ENCODE results near the gene TRIM29.
A peak's percentile ranks its signal among the peaks of the same experiment; 100 is the strongest.

Gene TRIM29

GRCh38 chr11:120120805-120121335 lies 17.0 kb downstream of the TRIM29 start:
- no peak for DNase-seq

DNA sequence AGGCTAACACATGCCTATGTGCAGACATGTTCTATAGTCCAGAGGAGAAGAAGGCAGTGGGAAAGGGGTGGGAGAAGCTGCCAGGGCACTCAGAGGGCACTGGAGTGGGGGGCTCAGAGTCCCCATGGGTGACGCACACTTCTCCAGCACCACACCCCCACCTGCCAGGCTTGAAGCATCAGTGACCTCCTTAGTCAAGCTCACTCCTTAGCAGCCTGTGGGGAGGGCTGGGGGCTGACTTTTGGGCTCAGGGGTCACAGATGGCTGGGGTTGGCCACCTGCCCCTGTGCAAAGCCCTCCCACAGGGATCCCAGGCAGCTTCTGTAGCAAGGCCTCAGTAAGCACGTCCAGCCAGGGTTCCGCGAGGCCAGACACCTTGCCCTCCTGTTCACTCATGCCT lies 18.8 kb downstream of the TRIM29 start:
- DNase-seq: no peak

DNA sequence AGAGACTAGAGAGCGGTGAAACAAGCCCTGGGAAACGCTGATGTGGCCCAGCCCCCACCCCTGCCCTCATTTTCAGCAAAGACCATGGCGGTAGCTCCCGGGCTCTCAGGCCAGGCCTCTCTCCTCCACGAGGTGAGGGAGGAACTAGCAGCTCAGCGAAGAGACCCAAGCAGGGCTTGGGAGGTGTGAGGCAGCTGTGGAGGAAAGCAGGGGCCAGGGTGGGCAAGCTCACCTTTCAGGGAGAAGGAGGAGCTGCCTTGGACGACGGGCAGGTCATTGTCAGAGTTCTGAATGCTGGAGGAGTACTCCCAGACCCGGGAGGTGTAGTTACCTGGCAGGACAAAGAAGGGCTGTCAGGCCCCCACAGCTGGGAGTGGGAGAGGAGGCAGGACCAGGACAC lies 19.9 kb downstream of the TRIM29 start:
- DNase-seq: no peak

- no peak for DNase-seq
Observed at GRCh38 chr11:120116966-120117365, 20.9 kb downstream of the TRIM29 start.

DNA sequence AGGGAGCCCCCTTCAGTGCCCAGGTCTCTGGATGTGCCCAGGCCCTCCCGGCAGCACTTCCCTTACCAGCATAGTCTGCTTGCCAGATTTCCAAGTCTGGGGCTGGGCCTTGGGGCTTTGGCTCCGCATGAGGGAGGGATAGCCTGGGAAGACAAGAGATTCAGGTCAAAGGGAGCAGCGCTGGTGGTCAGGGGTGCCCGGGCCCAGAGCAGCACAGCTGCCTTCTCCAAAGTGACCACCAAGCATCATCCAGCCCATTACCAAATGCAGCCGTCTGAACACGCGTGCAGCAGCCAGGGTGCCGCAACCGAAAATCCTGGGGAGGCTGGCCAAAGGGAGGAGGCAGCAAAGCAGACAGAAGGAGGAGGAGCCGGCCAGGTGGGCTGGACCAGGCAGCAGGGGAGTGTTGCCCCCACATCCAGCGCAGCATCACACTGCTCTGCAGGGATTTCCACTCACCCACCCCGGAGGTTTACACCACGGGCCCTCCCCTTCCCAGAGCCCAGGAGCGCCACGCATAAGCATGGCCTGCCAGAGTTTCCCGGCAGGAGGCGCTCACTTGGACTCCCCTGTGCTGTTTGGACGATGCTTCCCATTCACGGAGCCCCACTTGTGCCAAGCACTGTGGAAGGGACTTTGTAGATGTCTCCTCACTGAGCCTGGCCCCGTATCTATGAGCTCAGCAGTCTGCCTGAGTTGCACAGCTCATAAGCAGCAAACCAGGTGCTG lies 22.5 kb downstream of the TRIM29 start:
- DNase-seq: no peak

DNA sequence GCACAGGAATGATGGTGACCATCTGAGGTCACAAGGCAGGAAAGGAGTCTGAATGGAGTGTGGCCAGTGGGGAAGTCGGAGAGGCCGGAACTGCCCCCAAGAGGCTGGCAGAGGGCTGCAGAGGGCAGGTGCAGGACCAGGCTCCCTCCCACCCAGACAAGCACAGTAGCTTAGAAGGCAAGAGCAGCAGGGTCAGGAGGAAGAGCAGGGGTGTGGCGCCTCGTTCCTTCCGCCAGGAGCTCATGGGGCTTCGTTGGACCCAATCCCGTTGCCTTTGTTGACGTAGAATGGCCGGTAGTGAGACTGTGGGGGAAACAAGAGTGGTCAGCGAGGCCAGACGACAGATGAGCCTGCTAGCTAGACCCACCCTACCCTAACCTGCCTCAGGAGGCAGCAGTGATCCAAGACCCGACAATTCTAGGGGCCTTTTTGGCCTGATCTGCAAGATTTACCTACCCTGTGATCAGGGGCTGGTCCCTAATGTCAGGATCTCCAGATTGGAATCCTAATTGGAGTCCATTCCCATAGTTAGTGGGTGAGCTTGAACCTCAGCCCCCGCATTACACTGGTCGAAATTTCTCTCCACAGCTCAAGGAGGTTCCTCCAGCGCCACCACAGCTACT lies 25.6 kb downstream of the TRIM29 start:
- no peak for DNase-seq

- DNase-seq: no peak
Observed at GRCh38 chr11:120109531-120109930, 28.4 kb downstream of the TRIM29 start.

- DNase-seq: no peak
Observed at GRCh38 chr11:120108785-120109168, 29.1 kb downstream of the TRIM29 start.

GRCh38 chr11:120108154-120108784 lies 29.6 kb downstream of the TRIM29 start:
- peak; percentile 54 to 71 for DNase-seq

GRCh38 chr11:120107692-120108091 lies 30.2 kb downstream of the TRIM29 start:
- DNase-seq: no peak

- no peak for DNase-seq
Observed at GRCh38 chr11:120106354-120107150, 31.4 kb downstream of the TRIM29 start.

DNA sequence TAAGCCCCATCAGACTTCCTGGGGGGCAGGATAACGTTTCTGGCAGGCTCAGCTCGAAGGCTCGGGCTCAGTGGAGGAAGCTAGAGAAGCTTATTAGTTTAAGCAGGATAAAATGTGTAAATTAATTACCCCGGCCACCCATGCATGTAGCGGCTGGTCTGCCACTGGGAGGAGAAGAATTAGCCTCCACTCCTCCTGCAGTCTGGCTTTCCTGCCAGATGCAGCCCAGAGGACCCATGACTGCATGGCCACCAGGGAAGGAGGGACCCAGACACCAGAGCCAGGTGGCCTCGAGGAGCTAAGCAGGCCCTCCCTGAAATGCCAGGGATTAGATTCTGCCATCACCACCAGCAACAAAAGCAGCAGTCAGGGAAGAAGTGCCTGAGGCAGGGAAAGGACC lies 32.3 kb downstream of the TRIM29 start:
- no peak for DNase-seq

DNA sequence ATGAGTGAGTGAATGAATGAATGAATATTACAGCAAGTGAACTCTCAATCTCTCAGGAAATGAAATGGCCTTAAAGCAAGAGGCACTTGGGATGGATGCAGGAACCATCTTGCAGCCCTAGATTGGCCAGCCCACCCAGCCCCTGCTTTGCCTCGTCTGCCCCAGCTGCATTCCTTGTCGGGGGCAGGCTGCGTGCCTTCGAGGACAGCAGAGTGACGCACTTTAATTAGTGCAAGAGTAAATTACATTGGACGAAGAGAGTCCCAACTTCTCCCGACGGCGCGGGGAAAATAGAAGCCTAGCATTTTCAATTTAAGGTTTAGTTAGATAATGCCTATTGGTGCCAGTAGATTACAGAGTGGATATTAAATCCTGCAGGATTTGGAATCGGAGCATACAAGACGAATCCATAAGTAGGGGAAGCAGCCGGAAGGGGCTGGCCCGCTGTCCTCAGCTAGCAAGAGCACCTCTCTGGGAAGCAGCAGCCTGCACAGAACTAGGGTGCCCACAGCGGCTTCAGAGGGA lies 33.8 kb downstream of the TRIM29 start:
- DNase-seq: no peak

DNA sequence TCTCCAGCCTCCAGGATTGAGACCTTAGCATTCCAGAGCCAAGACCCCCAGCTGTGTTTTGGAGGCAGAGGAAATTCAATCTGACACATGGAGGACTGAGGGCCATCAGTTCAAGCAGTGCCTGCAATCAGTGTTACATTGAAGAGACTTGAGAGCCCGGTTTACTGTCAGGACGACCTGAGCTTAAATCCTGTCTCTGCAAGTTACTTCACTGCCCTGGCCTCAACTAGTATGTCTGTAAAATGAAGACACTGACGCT lies 35.1 kb downstream of the TRIM29 start:
- no peak for DNase-seq

DNA sequence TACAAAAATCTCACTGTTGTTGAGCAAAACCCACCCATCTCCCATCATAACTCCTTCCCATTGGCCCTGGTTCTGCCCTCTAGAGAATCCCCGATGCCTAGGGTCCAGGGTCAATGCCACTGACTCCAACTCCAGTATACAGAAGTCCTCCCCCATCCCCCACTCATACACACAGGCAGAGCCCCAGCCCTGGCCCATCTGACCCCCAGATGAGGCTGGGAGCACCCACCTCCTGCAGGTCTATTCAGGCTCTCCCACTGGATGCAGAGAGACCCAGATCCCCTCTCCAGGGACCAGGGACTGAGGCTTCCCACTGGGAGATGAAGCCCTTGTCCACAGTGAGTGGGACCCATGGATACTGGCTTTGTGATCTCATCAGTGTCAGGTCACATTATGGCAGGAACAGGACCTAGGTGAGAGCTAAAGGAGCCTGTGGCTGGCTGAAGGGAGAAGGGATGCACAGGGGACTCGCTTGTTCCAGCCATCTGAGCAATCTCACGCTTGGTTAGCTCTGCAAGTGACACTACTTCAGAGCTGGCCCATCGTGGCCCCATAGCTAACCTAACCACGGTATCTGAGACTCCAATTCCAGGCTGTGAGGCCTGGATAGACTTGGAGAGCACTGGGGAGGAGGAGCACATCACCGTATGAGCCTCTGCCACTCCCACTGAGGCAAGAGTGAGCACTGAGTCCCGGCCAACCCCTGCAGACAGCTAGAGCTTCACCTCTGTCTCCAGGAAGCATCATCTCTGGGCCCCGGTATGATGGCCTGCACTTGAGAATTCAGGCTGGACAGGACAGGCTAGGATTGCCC lies 35.7 kb downstream of the TRIM29 start:
- DNase-seq: no peak

- DNase-seq: no peak
Observed at GRCh38 chr11:120098503-120099020, 39.4 kb downstream of the TRIM29 start.

GRCh38 chr11:120097721-120098385 lies 40.1 kb downstream of the TRIM29 start:
- no peak for DNase-seq

DNA sequence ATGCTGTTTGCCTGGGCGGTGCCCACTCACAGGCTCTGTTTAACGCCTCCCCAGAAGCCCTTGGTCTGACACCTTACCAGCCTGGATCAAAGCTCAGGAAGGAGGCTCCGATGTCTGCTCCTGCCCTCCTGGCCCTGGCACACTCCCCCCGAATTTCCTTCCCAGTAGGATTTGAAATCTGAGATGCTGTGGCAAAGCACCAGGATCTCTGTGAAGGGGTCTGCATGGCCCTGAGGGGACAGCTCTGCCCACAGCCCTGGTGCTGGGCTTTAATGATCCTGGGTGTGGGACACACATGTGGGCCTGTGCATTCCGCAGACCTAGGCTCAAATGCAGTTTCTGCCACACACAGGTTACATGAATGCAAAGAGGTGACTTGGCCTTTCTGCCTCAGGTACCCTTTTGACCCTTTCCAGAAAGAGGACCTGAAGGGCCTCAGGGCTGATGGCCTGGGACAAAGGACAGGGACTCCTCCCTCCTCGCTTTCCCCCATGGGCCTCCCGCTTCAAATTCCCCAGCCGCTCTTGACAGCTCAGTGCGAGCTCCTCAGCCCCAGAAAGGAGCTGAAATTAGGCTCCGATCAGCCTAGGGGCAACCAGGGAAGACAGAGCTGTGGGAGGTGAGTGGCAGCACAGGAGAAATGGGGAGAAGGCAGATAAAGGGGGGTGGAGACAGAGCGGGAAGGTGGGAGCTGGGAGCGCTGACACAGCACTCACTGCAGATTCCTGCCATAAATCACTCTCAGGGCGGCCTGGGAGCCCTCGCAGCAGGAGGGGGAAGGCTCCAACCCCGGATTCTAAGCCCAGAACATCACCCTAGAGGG lies 41.3 kb downstream of the TRIM29 start:
- no peak for DNase-seq

- no peak for DNase-seq
Observed at GRCh38 chr11:120095516-120095915, 42.4 kb downstream of the TRIM29 start.

GRCh38 chr11:120091701-120092100 lies 46.2 kb downstream of the TRIM29 start:
- no peak for DNase-seq

- no peak for DNase-seq
Observed at GRCh38 chr11:120091121-120091520, 46.8 kb downstream of the TRIM29 start.

Measured in NCI-H2081 (cell line).